Measurements from ENCODE around the gene APOL5. TPM values are rescaled to one million over a fixed set of nuclear protein-coding genes. Genes with fewer than 3 reads are reported as not detected.

The APOL5 gene
- polyA plus RNA-seq, 4 donors, result 0.10 TPM; not detected in 3

Other genes with a start within 250 kb of the APOL5 start
- 1 to 10 TPM; 1.5 to 2.9 (median 2.1) TPM for gene RASD2, start 177.0 kb upstream of the APOL5 start, polyA plus RNA-seq (ENCODE audit: insufficient read length in 4 of 4)
- under 1 TPM in 1 of 4 donors, not detected in 3; 0.21 TPM for gene MB, start 100.5 kb upstream of the APOL5 start, polyA plus RNA-seq (ENCODE audit: insufficient read length in 4 of 4)
- gene APOL6, start 69.4 kb upstream of the APOL5 start, polyA plus RNA-seq (ENCODE audit: insufficient read length in 4 of 4), result 1 to 10 TPM; 3.4 to 4.7 (median 3.6) TPM